ENCODE measurements around the gene HIRIP3.

- TF ChIP-seq POLR2A (IDR thresholded peaks at IDR 0.05; ENCODE audit: low read length) (no peak), GATA1 (IDR thresholded peaks at IDR 0.05; ENCODE audit: low read depth, low read length) (no peak)
Observed at GRCh38 chr16:29999605-30000004, 4.2 kb upstream of the HIRIP3 start.

All from erythroblast (primary cell).